NCI-H2171 treated with DMSO at 0.1 percent for 48 hours (cell line): ENCODE results near the gene CCDC60.

Experiments
- DNase-seq: peaks from one replicate; lab custom pipeline; 2025; lab: John Stamatoyannopoulos, UW

CCDC60 gene

DNA sequence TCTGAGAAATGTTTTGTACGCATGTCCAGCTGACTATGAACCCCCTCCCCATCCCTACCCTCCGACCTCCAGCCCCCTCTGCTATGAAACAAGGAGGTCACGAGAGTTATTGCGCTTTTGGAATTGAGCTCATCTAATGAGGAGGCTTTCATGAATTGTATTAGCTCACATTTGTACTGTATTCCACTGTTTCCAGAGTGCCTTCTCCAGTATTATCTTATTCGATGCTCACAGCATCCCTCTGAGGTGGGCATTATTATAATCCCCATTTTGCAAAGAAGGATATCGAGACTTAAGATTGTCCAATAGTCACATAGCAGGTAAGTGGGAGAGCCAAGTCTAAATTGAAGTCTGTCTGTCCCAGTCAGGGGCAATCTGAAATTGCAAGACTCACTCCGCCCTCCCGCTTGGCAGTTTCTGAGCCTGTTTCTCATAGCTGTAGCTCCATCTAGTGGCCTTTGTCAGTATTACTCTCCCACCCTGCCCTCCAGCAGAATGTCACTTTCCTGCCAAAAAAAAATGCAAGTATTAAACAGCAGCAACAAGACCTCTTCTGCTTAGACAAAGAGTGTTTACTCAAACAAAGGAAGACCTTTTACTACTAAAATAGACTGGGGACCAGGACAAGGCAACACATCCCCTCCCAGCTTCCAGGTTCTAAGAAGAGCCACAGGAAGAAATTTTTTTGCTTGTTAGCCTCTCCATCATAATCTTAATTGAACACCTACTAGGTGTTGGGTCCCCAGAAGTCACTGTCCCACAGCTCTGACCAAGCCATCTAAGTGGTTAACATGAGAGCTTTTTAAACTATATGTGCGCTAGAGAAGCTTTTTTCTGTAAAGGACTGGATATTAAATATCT is 210.5 kb downstream of the CCDC60 start:
- peak; percentile 69 for DNase-seq

- DNase-seq = no peak
These were observed 211.8 kb downstream of the CCDC60 start for GRCh38 chr12:119546340-119546739.

DNA sequence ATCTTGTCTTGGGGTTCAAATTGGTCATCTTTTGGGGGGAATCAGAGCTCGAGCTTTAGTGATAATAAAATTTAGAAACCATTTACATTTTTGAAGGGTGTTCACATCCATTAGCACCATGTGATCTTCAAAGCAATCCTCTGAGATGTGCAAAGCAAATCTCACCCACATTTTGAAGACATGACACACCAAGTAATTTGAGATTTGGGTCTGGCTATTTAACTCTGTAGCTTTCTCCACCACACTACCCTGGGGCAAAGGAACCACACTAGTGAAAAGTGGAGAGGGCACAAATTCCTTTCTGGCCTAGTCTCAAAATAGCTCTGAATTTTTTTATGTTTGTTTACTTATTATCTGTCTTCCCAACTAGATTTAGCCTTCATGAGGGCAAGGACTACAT is 212.5 kb downstream of the CCDC60 start:
- DNase-seq = no peak

- no peak for DNase-seq
These were observed 222.3 kb downstream of the CCDC60 start for GRCh38 chr12:119556854-119557253.

DNA sequence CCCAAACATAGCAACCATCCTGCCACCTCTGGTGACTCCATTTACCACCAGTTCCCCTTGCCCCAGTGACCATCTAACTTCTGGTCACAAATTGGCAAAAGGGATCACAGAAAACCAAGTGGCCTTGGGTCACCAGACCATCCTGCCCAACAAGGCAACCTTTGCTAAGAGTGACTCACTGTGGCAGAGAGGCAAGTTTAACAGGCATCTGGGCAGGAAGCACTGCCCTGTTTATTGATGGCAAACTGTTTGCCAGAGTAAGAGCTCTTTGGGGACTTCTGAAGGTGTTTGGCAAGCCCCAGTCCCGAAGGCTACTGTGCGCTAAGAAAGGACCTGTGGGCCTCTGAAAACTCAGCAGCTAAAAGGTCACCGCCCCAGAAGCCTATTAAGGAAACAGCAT is 230.9 kb downstream of the CCDC60 start:
- DNase-seq = no peak

- no peak for DNase-seq
These were observed 236.2 kb downstream of the CCDC60 start for GRCh38 chr12:119570771-119571170.

DNA sequence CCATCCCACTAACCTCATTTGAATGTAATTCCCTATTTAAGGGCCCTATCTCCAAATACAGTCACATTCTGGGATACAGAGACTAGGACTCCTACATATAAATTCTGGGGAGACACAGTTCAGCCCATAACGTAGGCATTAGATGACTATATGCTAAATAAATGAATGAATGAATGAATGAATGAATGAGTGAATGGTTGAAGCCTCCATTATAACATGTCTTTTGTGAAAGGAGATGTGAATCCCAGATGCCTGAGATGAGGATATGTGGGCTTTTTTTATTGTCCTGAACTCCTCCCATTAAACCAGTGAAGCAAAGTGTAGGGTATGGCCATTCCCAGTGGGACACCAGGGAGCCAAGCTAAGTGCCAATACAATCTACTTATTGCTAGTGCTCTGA is 238.6 kb downstream of the CCDC60 start:
- no peak for DNase-seq

DNA sequence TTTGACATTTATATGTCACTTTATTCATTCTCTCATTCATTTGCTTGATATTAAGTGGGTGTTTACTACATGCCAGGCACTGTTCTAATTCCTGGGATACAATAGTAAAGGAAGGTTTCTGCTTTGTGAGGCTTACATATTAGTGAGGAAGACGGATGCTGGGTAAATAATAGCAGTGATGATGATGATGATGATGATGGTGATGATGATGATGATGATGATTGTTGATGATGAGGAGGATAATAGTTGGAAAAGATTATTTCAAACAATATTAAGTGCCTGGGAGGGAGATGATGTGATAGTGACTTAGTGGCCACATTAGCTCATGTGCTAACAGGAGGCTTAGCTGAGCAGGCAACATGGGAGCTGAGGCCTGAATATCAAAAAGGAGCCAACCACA is 239.7 kb downstream of the CCDC60 start:
- DNase-seq = no peak

- DNase-seq = no peak
These were observed 241.7 kb downstream of the CCDC60 start for GRCh38 chr12:119576118-119576810.

DNA sequence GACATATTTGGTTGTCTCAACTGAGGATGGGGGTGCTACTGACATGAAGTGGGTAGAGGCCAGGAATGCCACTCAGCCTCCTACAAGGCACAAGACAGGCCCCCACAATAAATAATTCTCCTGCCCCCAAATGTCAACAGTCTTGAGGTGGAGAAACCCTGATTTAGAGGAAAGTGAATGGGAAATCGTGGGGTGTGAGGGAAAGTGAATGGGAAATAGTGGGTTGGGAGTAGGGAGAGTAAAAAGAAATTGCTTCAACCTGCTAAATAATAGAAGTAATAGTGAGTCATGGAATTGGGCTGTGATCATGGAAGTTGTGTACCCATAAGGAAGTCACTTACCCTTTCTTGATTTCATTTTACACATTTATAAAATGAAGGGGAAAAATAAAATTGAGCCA is 242.4 kb downstream of the CCDC60 start:
- DNase-seq = no peak

GRCh38 chr12:119578112-119578511 is 243.6 kb downstream of the CCDC60 start:
- no peak for DNase-seq

GRCh38 chr12:119589097-119589496 is 254.6 kb downstream of the CCDC60 start:
- DNase-seq = no peak

DNA sequence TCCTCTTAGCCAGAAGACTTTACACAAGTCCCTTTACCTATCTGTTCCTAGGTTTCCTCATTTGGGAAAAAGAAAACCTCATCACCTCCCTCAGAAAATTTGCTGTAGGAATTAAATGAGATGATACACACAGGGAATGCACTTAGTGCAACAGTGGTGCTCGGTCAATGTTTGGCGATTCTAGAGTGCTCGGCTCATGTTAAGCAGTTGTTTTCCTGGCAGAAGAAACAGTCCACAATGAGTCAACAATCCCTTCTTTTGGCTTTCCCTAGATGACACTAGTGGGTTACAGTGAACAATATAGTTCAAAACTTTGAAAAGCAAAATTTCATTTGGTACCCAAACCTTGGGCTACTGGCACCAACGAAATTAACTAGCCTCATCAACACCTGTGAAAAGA is 255.1 kb downstream of the CCDC60 start:
- no peak for DNase-seq
